ENCODE data around the gene BTN1A1.

DNA sequence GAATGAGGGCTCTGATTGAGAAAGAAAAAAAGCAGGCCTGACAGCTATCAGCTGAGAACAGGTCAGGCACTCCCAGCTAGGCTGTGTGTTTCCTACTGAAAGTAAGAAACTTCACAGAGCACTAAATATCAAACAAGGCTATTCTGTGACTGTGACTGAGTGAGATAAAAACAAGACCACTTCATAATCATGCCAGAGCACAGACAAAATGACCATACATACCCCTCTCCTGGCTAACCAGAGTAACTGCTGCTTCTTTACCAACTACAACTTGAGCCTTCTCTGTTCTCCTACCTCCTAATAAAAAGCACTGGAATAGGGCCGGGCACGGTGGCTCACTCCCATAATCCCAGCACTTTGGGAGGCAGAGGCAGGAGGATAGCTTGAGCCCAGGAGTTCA lies 6.8 kb upstream of the BTN1A1 start:
- TF ChIP-seq, protein P1, sequence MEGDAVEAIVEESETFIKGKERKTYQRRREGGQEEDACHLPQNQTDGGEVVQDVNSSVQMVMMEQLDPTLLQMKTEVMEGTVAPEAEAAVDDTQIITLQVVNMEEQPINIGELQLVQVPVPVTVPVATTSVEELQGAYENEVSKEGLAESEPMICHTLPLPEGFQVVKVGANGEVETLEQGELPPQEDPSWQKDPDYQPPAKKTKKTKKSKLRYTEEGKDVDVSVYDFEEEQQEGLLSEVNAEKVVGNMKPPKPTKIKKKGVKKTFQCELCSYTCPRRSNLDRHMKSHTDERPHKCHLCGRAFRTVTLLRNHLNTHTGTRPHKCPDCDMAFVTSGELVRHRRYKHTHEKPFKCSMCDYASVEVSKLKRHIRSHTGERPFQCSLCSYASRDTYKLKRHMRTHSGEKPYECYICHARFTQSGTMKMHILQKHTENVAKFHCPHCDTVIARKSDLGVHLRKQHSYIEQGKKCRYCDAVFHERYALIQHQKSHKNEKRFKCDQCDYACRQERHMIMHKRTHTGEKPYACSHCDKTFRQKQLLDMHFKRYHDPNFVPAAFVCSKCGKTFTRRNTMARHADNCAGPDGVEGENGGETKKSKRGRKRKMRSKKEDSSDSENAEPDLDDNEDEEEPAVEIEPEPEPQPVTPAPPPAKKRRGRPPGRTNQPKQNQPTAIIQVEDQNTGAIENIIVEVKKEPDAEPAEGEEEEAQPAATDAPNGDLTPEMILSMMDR (IDR thresholded peaks at IDR 0.05), result peak in 1 of 6 experiments; percentile 23
- no peak for TF ChIP-seq EP300 (IDR thresholded peaks at IDR 0.05)

Measured in upper lobe of left lung (tissue), 4 donors.